GM12892 (cell line): Measurements from ENCODE around the gene TECPR1.

ENCODE experiments used
- POLR2A ChIP-seq: IDR thresholded peaks from 2 replicates; pipeline ENCODE4 v1.6.1; 2011; ENCODE audit warnings: low read depth, low read length, control low read depth
- POLR2AphosphoS5 ChIP-seq: IDR thresholded peaks from 2 replicates; pipeline ENCODE4 v1.6.1; 2011; ENCODE audit warnings: low read depth, low read length, control low read depth

- TF ChIP-seq POLR2A (no peak), POLR2AphosphoS5 (no peak)
Observed at GRCh38 chr7:98251231-98251600, 816 bp downstream of the TECPR1 start.
